Activated CD4-positive, alpha-beta T cell treated with anti-CD3 and anti-CD28 coated beads, Interleukin-2, amount 50 U/mL, for 16 hours (primary cell): ENCODE measurements around the gene HTR1E.
"Not testable (repeated sequence)": the region's sequence is repeated elsewhere in the genome, so short reads cannot be mapped to it uniquely, and the experiment has no call there.

ENCODE experiments used
- DNase-seq: peaks from one replicate; pipeline ENCODE4 v3.0.0-alpha.2; 2020

HTR1E gene

DNA sequence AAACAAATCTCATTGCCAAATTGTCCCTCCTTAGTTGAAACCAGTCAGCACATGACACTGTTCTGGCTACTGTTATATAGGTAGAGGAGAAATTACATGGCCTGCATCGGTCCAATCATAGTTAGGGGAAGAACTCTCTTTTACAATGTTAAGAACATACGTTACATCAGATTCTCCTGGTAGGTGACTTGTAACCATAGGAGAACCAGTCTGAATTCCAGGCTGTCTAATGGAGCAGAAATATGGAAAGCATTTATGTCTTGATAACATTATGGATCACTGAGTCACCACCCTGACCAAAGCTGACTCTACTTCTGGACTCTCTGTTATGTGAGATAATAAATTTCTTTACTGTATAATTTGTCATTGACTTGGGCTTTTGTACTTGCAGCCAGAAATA, 40.9 kb downstream of the HTR1E start:
- DNase-seq, result no peak

DNA sequence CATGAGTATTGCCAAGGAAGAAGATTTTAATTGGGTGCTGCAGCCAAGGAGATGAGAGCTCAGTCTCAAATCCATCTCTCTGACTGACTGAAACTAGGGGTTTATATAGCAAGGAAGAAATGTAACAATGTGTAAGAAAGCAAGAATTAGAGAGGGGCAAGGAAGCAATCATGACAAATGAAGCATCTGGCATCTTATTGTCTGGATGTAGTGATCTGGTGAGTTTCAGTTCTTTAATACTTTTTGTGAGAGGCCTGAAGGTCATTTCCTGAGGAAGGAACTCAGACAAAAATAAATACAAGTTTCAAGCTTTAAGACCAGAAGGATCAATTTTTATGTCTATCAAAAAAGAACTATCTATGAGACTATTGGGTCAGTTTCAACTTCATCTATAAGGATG, 64.2 kb downstream of the HTR1E start:
- DNase-seq, result no peak

DNA sequence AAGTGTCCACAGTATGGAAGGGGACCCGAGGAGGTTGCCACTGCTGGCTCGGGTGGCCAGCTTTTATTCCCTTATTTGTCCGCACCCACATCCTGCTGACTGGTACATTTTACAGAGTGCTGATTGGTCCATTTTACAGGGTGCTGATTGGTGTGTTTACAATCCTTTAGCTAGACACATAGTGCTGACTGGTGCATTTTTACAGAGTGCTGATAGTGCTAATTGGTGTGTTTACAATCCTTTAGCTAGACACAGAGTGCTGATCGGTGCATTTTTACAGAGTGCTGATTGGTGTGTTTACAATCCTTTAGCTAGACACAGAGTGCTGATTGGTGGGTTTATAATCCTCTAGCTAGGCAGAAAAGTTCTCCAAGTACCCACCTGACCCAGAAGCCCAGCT, 65.1 kb downstream of the HTR1E start:
- DNase-seq, result not testable (repeated sequence)

DNA sequence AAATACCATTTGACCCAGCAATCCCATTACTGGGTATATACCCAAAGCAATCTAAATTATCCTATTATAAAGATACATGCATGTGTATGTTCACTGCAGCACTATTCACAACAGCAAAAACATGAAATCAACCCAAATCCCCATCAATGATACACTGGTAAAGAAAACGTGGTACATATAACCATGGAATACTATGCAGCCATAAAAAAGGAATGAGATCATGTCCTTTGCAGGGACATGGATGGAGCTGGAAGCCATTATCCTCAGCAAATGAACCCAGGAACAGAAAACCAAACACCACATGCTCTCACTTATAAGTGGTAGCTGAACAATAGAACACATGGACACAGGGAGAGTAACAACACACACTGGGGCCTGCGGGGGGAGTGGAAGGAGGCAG, 69.2 kb downstream of the HTR1E start:
- not testable (repeated sequence) for DNase-seq

DNA sequence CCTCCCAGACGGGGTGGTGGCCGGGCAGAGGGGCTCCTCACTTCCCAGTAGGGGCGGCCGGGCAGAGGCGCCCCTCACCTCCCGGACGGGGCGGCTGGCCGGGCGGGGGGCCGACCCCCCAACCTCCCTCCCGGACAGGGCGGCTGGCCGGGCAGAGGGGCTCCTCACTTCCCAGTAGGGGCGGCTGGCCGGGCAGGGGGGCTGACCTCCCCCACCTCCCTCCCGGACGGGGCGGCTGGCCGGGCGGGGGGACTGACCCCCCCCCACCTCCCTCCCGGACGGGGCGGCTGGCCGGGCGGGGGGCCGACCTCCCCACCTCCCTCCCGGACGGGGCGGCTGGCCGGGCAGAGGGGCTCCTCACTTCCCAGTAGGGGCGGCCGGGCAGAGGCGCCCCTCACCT, 72.3 kb downstream of the HTR1E start:
- not testable (repeated sequence) for DNase-seq

DNA sequence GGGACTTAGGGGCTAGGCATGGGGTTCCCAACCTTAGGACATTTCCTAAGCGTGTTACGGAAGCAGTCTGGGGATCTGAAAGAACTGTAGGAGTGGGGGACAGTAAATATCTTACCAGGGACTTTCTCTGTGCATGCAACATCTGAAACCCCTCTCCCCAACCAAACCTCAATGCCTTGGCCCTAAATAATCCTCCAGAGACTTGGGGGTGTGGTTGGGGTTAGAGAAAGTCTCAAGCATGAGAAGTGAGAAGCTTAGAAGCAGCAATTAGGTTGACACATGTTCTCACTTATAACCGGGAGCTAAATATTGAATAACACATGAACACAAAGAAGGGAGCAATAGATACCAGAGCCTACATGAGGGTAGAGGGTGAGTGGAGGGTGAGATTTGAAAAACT, 74.7 kb downstream of the HTR1E start:
- no peak for DNase-seq

DNA sequence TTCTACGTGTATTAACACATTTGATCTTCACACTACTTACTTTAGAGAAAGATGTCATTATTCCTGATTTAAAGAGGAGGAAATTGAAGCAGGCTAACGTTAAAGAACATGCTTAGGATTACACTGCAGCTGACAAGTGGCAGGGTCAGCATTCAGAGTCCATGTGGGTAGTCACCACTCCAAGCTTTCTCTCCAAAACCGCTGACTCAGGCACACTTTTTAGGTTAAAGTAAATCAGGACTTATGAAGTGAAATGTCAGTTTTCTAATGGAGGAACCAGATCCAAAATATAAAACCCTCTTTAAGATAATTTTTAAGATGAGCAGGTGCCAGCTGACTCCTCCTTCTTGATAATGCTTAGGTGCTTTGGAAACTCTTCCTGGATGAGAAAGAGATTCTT, 75.4 kb downstream of the HTR1E start:
- no peak for DNase-seq

DNA sequence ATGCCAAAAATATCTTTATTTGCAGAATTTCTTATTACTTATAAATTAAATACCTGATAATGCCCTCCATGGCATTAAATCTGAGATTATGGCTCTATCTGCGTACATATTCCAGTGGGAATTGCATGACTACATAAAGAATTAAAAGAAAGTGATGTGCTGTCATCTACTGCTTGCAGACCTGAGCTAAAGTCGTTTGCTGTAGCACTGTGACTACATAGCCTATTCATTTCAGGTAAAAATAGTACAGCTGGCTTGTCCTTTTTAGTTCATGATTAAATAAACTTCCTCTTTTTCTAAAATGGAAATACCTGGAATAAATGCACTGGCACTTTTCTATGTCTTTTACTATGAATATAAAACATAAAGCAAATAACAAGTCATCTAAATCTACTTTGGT, 79.4 kb downstream of the HTR1E start:
- DNase-seq, result no peak

DNA sequence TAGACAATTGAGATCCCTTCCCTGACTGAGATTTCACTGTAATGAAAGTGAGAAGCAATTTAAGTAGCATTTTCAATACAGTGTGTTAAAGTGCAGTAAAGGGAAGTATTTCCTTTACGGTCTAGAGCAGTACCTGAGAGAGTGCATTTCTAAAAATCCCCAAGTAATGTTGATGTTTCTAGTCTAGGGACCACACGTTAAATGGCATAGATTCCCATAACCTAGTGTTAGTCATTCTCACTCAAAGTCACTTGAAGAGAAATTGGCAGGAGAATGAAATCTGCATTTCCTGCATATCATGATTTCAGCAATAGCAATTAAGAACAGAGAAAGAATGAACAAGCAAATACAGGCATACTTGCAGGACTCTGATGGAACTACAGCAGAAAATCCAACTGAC, 89.7 kb downstream of the HTR1E start:
- DNase-seq, result no peak

DNA sequence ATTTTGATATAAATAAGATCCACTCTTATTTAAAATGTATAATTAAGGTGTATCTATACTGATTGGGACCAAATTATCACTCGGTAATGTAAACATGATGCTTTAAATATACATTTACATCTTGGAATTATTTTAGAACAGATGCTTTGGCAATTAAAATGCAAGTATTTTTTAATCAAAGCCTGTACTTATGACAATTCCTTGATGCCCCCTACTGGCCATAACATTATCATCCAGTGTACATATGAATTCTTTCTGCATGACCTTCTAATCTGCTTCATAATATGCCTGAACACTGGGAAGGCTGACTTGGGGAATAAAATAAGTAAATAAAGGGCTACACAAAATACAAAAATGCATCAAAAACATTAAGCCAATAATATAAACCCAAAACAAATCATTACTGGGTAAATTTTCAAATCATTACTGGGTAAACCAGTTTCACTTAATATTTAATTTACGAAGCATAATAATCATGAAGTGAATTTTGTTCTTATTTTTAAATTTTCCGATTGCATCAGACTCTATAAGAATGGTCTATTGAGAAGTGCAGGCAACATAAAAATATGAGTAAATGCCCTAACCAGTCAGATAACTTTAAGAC, 92.5 kb downstream of the HTR1E start:
- peak; percentile 25 for DNase-seq

DNA sequence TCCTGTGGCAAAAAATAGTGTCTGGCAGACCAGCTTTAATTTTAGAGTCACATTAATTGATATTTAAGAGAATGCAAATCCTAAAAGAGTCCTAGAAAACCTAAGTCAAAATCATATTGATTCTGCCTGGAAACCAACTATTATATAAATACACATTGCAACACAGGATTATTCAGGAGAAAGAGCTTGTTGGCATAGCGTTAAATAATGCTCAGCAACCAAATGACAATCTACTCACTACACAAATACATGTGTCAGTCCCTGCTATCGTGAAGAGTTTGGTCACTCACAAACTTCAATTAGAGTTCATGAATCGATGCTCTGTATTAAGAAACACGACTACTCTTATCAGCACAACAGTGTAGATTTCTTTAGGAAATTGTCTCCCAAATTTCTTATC, 103.4 kb downstream of the HTR1E start:
- DNase-seq, result no peak

DNA sequence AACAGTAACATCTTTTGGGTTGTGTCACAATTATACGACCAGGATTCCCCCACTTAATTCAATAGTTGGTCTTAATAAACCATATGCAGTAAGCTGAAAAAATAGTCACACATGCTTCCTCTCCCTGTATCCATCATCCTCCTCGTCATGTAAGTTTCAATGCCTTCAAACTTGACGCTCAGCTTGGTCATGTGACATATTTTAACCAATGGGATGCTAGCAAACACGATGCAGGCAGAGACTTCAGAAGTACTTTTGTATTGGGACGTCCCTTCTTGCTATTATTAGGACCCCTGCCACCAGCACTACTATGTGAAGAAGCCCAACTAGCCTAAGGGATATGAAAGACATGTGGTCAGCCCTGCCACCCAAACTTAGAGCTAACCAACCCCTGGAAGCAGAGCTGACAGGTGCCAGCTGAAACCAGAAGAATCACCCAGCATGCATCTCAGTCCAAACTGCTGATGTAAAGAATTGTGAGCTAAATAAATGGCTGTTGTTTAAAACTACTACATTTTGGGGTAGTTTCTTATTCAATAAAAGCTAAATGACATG, 108.3 kb downstream of the HTR1E start:
- DNase-seq, result no peak

DNA sequence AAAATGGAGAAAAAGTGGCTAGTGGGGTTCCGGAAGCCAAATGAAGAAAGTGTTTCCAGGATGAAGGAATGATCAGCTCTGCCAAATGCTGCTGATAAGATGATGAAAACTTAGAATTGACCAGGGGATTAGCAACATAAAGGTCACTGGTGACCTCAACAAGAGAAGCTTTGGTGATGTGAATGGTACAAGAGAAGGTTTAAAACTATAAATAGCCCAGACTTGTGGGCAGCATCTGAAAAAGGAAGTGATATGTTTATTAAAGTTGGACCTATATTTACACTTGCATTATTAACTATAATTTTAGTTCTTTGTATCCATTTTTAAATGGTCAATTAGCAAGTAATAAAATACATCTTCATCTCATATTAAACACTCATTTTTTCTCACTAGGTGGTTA, 112.5 kb downstream of the HTR1E start:
- DNase-seq, result no peak

DNA sequence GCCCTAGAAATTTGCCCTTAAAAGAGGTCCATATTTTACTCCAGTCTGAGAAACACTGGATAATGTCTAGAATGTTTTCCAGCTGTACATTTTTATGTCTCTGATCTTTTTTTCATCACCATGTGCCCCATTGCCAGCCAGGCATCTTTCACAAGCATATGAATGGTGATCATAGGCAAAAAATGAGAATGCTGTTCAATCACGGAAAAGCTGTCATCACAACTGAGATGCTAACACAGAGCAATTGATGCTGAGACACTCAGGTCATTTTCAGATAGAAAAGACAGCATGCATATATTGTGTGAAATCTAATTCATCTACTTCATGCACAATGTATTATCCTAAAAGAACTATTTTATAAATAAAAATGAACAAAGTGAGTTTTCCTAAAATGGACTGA, 116.0 kb downstream of the HTR1E start:
- no peak for DNase-seq

DNA sequence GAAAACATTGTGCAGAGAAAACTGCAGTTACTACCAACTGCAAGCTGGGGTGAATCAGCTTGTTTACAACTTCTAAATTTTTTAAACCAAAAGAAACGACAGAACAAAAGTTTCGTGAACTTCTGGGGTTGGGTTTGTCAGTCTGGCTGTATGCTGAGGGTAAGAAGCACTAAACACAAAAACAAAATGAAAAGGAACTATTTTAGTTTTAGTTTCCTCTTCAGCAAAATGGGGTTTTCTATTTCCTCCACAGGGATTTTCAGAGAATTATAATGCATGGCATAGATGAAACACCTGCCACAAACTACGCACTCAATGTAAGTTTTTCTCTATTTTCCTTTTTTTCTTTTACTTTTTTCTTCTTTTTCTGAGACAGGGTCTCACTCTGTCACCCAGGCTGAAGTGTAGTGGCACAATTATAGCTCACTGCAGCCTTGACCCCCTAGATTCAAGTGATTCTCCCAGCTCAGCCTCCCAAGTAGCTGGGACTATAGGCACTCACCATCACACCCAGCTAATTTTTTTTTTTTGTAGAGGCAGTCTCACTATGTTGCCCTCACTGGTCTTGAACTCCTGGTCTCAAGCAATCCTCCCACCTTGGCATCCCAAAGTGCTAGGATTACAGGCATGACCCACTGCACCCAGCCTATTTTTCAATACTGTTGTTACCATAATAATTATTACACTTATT, 117.0 kb downstream of the HTR1E start:
- DNase-seq, result no peak

DNA sequence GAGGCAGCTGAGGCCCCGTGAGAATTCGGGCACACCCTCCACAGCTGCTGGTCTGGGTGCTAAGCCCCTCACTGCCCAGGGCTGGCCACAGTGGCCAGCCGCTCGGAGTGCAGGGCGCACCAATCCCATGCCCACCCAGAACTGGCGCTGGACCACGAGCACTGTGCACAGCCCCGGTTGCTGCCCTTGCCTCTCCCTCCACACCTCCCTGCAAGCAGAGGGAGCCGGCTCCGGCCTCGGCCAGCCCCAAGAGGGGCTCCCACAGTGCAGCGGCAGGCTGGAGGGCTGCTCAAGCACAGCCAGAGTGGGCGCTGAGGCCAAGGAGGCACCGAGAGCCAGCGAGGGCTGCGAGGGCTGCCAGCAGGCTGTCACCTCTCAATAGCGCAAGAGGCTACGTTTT, 122.6 kb downstream of the HTR1E start:
- no peak for DNase-seq

DNA sequence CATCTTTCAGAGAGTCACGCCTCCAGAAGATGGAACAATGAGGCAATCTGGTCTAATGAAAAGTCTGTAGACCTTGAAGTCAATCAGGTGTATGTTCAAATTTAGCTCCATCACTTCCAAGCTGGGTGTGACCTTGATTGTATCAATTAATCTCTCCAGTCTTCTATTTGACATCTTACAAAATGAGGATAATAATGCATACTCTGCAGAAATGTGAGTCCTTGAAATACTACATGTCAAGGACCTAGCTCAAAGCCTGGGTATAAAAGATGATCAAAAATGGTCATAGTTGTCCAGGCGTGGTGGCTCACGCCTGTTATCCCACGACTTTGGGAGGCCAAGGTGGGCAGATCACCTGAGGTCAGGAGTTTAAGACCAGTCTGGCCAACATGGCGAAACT, 127.8 kb downstream of the HTR1E start:
- no peak for DNase-seq
